Astrocyte of the spinal cord (primary cell): ENCODE measurements around the gene RPS28.

ENCODE experiments used
- DNase-seq: peaks from one replicate; pipeline ENCODE4 v3.0.0; 2011; ENCODE audit warnings: low read depth, low spot score
- H3K4me3 ChIP-seq: 2 replicates; pipeline ENCODE4 v1.5.1; 2011; ENCODE audit warnings: low read depth, mild to moderate bottlenecking, low read length, moderate library complexity
- CTCF ChIP-seq: IDR thresholded peaks from 2 replicates; pipeline ENCODE4 v1.5.1; 2012; ENCODE audit warnings: low read depth, mild to moderate bottlenecking, low read length, inconsistent platforms
- in situ Hi-C: cut with HindIII; loops from 2 replicates; pipeline ENCODE4 v1.10.0; 2017; ENCODE audit warnings: low sequenced_read_pairs

The RPS28 gene

GRCh38 chr19:8370176-8371010 lies 49.1 kb downstream of the RPS28 start:
- TF ChIP-seq CTCF: no peak
- no peak for DNase-seq
- in situ Hi-C loops: no loop called here
- H3K4me3 ChIP-seq: no peak overlapping the region

- in situ Hi-C loops: no loop called here
- TF ChIP-seq CTCF: no peak
- DNase-seq: no peak
- no peak overlapping the region for H3K4me3 ChIP-seq
These were observed 49.9 kb downstream of the RPS28 start for GRCh38 chr19:8371011-8371804.
